ENCODE data around the gene TENT4B. TPM values are rescaled to one million over a fixed set of nuclear protein-coding genes. Genes with fewer than 3 reads are reported as not detected.
"Not testable (repeated sequence)": the region's sequence is repeated elsewhere in the genome, so short reads cannot be mapped to it uniquely, and the experiment has no call there.

TENT4B gene
- total and polyA plus RNA-seq, 4 donors = 4.3 to 16.3 (median 8.4) TPM

DNA sequence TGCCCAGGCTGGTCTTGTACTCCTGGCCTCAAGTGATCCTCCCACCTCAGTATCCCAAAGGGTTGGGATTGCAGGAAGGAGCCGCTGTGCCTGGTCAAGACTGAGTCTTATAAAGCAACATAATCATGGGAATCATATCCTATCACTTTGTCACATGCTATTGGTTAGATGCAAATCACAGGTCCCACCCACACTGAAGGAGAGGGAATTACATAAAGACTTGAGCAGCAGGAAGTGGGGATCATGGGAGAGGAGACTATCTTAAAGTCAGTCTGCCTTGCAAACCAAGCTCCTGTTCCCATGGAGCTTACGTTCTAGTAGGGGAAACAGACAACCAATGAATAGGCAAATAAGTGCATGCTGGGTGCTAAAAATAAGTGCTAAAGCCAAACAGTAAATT is 28.3 kb upstream of the TENT4B start:
- no peaks in the 10 kb centered on the region for H3K4me1 ChIP-seq (ENCODE audit: control insufficient read depth in 5 of 5, insufficient read depth in 5 of 5, low read length in 5 of 5)
- no peak overlapping the region for H3K4me3 ChIP-seq
- H3K27ac ChIP-seq (ENCODE audit: low read depth in 1 of 2, low read length in 1 of 2) = no peak overlapping the region
- no peaks in the 10 kb centered on the region for H3K36me3 ChIP-seq (ENCODE audit: control insufficient read depth in 4 of 4, insufficient read depth in 4 of 4, low read length in 4 of 4)
- DNase-seq = no peak
- 89 to 92% methylated on average over 2 of the region's 2 CpGs for whole genome bisulfite sequencing, 2 donors
- no peak overlapping the region for H3K9ac ChIP-seq (ENCODE audit: insufficient read depth in 1 of 2, low read length in 2 of 2)
- ATAC-seq (ENCODE audit: insufficient read depth, low FRiP score) = no peak
- TF ChIP-seq, protein P1, sequence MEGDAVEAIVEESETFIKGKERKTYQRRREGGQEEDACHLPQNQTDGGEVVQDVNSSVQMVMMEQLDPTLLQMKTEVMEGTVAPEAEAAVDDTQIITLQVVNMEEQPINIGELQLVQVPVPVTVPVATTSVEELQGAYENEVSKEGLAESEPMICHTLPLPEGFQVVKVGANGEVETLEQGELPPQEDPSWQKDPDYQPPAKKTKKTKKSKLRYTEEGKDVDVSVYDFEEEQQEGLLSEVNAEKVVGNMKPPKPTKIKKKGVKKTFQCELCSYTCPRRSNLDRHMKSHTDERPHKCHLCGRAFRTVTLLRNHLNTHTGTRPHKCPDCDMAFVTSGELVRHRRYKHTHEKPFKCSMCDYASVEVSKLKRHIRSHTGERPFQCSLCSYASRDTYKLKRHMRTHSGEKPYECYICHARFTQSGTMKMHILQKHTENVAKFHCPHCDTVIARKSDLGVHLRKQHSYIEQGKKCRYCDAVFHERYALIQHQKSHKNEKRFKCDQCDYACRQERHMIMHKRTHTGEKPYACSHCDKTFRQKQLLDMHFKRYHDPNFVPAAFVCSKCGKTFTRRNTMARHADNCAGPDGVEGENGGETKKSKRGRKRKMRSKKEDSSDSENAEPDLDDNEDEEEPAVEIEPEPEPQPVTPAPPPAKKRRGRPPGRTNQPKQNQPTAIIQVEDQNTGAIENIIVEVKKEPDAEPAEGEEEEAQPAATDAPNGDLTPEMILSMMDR (IDR thresholded peaks at IDR 0.05; ENCODE audit: control extremely low read depth, extremely low read depth) = no peak
- H3K9me3 ChIP-seq (ENCODE audit: control insufficient read depth in 4 of 4, insufficient read depth in 3 of 4, low read length in 3 of 4) = no peaks in the 10 kb centered on the region
- H3K27me3 ChIP-seq (ENCODE audit: control insufficient read depth in 3 of 3, insufficient read depth in 3 of 3, low read length in 2 of 3) = no peaks in the 10 kb centered on the region

DNA sequence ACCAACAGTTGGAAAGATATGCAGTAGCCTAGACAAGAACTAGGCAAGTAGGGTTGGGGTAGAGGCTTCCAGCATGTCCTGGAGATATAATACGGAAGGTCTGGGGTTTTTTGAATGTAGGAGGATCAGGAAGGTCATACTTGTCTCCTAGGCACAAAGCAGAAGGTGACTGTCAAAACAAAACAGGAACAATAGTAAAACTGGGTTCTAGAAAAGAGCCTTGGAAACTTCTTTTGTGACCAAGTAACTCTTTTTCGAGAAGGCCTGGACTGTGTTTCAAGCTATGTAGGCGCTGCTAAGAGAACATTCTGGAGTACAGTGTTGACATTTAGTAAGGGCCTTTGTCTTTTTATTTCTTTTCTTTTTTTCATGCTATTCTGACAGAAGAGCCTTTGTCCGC is 26.9 kb upstream of the TENT4B start:
- WGBS, 2 donors = 93 to 98% methylated on average over 4 of the region's 4 CpGs
- TF ChIP-seq, protein P1 (IDR thresholded peaks at IDR 0.05; ENCODE audit: control extremely low read depth, extremely low read depth) = no peak
- H3K36me3 ChIP-seq (ENCODE audit: control insufficient read depth in 4 of 4, insufficient read depth in 4 of 4, low read length in 4 of 4) = no peaks in the 10 kb centered on the region

DNA sequence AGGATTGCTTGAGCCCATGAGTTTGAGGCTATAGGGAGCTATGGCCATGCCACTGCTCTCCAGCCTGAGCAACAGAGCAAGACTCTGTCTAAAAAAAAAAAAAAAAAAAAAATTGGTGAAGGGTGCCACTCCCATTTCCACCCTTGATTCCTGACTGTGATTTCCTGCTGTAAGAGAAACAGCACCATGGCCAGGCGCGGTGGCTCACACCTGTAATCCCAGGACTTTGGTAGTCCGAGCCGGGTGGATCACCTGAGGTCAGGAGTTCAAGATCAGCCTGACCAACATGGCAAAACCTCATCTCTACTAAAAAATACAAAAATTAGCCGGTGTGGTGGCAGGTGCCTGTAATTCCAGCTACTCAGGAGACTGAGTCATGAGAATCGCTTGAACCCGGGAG is 20.5 kb upstream of the TENT4B start:
- not testable (repeated sequence) for H3K9me3 ChIP-seq (ENCODE audit: control insufficient read depth in 4 of 4, insufficient read depth in 3 of 4, low read length in 3 of 4); H3K27ac ChIP-seq (ENCODE audit: low read depth in 1 of 2, low read length in 1 of 2); ATAC-seq (ENCODE audit: insufficient read depth, low FRiP score); H3K36me3 ChIP-seq (ENCODE audit: control insufficient read depth in 4 of 4, insufficient read depth in 4 of 4, low read length in 4 of 4); H3K9ac ChIP-seq (ENCODE audit: insufficient read depth in 1 of 2, low read length in 2 of 2); H3K4me3 ChIP-seq; H3K4me1 ChIP-seq (ENCODE audit: control insufficient read depth in 5 of 5, insufficient read depth in 5 of 5, low read length in 5 of 5); H3K27me3 ChIP-seq (ENCODE audit: control insufficient read depth in 3 of 3, insufficient read depth in 3 of 3, low read length in 2 of 3); DNase-seq
- WGBS, 2 donors = 89 to 95% methylated on average over 7 of the region's 7 CpGs

More for the DNA sequence above, 26.9 kb upstream of the TENT4B start:
- DNase-seq = no peak
- no peaks in the 10 kb centered on the region for H3K9me3 ChIP-seq (ENCODE audit: control insufficient read depth in 4 of 4, insufficient read depth in 3 of 4, low read length in 3 of 4)
- no peak overlapping the region for H3K4me3 ChIP-seq
- H3K9ac ChIP-seq (ENCODE audit: insufficient read depth in 1 of 2, low read length in 2 of 2) = no peak overlapping the region
- H3K27ac ChIP-seq (ENCODE audit: low read depth in 1 of 2, low read length in 1 of 2) = no peak overlapping the region
- H3K27me3 ChIP-seq (ENCODE audit: control insufficient read depth in 3 of 3, insufficient read depth in 3 of 3, low read length in 2 of 3) = no peaks in the 10 kb centered on the region
- H3K4me1 ChIP-seq (ENCODE audit: control insufficient read depth in 5 of 5, insufficient read depth in 5 of 5, low read length in 5 of 5) = no peaks in the 10 kb centered on the region
- no peak for ATAC-seq (ENCODE audit: insufficient read depth, low FRiP score)

DNA sequence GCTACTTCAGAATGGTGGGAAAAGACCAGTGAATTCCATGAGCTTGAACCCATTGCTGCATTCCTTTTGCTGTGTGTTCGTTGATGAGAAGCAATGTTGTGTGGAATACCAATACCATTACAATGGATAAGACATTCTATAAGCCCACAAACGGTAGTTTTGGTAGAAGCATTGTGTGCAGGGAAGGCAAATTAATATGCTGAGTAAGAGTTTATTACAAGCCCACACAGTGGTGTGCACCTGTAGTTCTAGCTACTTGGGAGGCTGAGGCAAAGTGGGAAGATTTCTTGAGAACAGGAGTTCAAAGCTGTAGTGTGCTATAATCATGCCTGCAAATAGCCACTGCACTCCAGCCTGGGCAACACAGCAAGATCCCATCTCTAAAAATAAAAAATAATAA is 19.9 kb upstream of the TENT4B start:
- ATAC-seq (ENCODE audit: insufficient read depth, low FRiP score) (no peak), DNase-seq (no peak)
- Histone ChIP-seq H3K27ac (ENCODE audit: low read depth in 1 of 2, low read length in 1 of 2) (no peak overlapping the region), H3K4me3 (no peak overlapping the region), H3K4me1 (ENCODE audit: control insufficient read depth in 5 of 5, insufficient read depth in 5 of 5, low read length in 5 of 5) (no peaks in the 10 kb centered on the region), H3K9me3 (ENCODE audit: control insufficient read depth in 4 of 4, insufficient read depth in 3 of 4, low read length in 3 of 4) (no peaks in the 10 kb centered on the region), H3K9ac (ENCODE audit: insufficient read depth in 1 of 2, low read length in 2 of 2) (no peak overlapping the region), H3K36me3 (ENCODE audit: control insufficient read depth in 4 of 4, insufficient read depth in 4 of 4, low read length in 4 of 4) (no peaks in the 10 kb centered on the region), H3K27me3 (ENCODE audit: control insufficient read depth in 3 of 3, insufficient read depth in 3 of 3, low read length in 2 of 3) (no peaks in the 10 kb centered on the region)
- TF ChIP-seq, protein P1 (IDR thresholded peaks at IDR 0.05; ENCODE audit: control extremely low read depth, extremely low read depth) = no peak
- WGBS, 2 donors = 66 to 86% methylated on average over 2 of the region's 2 CpGs

Data from lung (tissue), 12 donors.